Osteocyte (in vitro differentiated cells): Measurements from ENCODE around the gene BDNF. TPM values are rescaled to one million over a fixed set of nuclear protein-coding genes. Genes with fewer than 3 reads are reported as not detected.

Experiments used
- DNase-seq: peaks from one replicate; pipeline ENCODE4 v3.0.0; 2021; ENCODE audit warnings: mixed read lengths; ENCODE audit not compliant: unreplicated experiment; ENCODE audit errors: extremely low spot score
- H3K27ac Mint-ChIP-seq: one replicate; pipeline ENCODE4 v1.8.0; 2021; ENCODE audit warnings: mild to moderate bottlenecking, mixed read lengths; ENCODE audit not compliant: unreplicated experiment
- H3K27me3 Mint-ChIP-seq: one replicate; pipeline ENCODE4 v1.8.0; 2021; ENCODE audit warnings: mixed read lengths; ENCODE audit not compliant: unreplicated experiment
- H3K36me3 Mint-ChIP-seq: one replicate; pipeline ENCODE4 v1.8.0; 2021; ENCODE audit warnings: mixed read lengths; ENCODE audit not compliant: unreplicated experiment
- H3K4me1 Mint-ChIP-seq: one replicate; pipeline ENCODE4 v1.8.0; 2021; ENCODE audit warnings: mixed read lengths; ENCODE audit not compliant: unreplicated experiment
- H3K4me3 Mint-ChIP-seq: one replicate; pipeline ENCODE4 v1.8.0; 2021; ENCODE audit warnings: mild to moderate bottlenecking, moderate library complexity, mixed read lengths; ENCODE audit not compliant: unreplicated experiment
- H3K9me3 Mint-ChIP-seq: one replicate; pipeline ENCODE4 v1.8.0; 2021; ENCODE audit warnings: mixed read lengths; ENCODE audit not compliant: unreplicated experiment
- CTCF ChIP-seq: fragments of 200-600 bp; sonication (generic); IDR thresholded peaks from 2 replicates; pipeline ENCODE4 v1.5.0; 2021; ENCODE audit warnings: antibody characterized with exemption, mild to moderate bottlenecking, moderate library complexity
- total RNA-seq: library from RNA; stranded (reverse); gene quantifications from 2 replicates; pipeline ENCODE4 v1.2.1, GENCODE V29; 2021

The BDNF gene
- total RNA-seq, 1 donor from 2014 or later: 4.9 TPM

- DNase-seq: no peak
- Mint-ChIP-seq H3K27ac (no peak overlapping the region), H3K27me3 (peaks cover 21% of the 10 kb centered on the region), H3K4me1 (no peaks in the 10 kb centered on the region), H3K9me3 (no peaks in the 10 kb centered on the region), H3K4me3 (no peak overlapping the region), H3K36me3 (no peaks in the 10 kb centered on the region)
- no peak for TF ChIP-seq CTCF
Measured at GRCh38 chr11:27710536-27710935, 10.3 kb upstream of the BDNF start.

DNA sequence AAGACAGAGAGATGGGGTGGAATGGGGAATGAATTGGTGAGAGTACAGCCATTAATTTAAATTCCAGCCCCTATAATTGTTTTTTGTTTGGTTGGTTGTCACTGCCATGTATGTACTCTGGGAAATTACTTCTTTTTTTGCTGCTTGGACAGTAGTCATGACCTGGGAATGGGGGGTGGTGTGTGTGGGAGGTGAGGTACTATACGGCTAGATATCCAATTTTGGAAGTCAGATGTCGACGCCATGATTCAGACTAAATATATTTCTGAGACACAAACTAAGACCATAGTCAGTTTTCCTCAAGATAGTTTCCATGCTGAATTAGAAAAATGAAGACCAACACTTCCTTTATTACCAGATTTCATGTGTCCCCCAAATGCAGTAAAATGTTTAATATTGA is 7.4 kb upstream of the BDNF start:
- no peaks in the 10 kb centered on the region for H3K9me3 Mint-ChIP-seq
- no peak for DNase-seq
- peaks cover 5% of the 10 kb centered on the region for H3K4me1 Mint-ChIP-seq
- H3K4me3 Mint-ChIP-seq: no peak overlapping the region
- no peak for TF ChIP-seq CTCF
- H3K27me3 Mint-ChIP-seq: peaks cover 19% of the 10 kb centered on the region
- no peak overlapping the region for H3K27ac Mint-ChIP-seq
- no peaks in the 10 kb centered on the region for H3K36me3 Mint-ChIP-seq

DNA sequence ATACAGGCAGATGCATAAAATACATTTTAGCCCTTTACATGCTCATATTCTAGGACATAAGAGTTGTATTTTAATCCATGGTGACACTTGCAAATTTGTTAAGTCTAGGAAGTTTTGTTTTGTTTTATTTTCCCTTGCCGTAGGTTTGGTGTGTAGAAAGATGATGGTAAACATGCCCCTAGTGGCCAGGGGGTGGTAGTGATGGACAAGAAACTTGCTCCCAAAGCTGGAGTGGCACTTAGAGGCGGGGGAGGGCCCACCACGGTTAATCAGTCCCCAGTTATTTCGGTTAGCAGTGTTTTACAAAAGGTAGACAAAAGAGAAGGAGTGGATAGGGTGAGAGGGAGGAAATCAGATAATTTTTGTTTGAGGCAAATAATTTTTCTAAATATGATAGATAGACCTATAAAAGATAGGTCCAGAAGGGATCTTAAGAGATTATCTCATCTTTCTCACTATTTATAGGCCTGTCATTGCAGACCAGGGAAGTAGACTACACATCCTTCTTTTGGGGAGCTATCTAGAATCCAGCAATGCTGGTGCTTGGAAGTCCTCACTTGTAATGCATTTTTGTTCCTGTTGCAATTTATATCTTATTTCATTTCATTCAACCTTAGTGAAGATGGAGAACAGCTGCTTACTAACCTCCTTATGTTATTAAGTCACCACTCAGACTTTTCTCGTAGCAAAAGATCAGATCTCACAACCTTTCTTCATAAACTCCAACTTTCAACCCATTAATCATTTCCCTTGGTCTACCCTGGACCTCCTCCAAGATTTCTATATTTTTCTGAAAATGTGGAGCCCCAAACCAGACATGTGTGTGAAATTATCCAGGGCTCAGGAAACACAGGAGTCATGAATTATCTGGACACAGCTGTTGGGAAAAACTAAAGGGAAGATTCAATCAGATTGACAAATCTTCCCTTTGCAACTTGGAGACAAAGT is 5.9 kb upstream of the BDNF start:
- H3K4me1 Mint-ChIP-seq: peaks cover 10% of the 10 kb centered on the region
- H3K27me3 Mint-ChIP-seq: peaks cover 12% of the 10 kb centered on the region
- peak; percentile 66 for TF ChIP-seq CTCF
- H3K36me3 Mint-ChIP-seq: no peaks in the 10 kb centered on the region
- no peak overlapping the region for H3K4me3 Mint-ChIP-seq
- no peaks in the 10 kb centered on the region for H3K9me3 Mint-ChIP-seq
- no peak for DNase-seq
- no peak overlapping the region for H3K27ac Mint-ChIP-seq

DNA sequence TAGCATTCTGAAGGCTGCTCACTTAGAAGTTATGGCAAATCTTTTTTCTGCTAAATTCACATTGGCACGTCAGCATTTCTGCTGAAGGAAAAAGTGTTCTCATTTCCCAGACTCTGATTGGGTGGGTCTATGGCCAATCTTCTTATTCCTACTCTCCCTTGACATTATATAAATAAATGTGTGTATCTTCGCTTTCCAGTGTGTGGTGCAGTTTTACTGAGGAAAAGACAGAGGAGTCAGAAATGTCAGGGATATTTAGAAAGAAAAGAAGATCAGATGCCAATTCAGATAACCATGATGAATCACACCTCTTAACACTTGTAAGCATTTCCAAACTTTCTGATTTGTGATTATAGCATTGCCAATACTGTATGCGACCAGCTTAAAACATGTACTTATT is 3.2 kb upstream of the BDNF start:
- peak; percentile 31 for TF ChIP-seq CTCF
- no peaks in the 10 kb centered on the region for H3K9me3 Mint-ChIP-seq
- H3K27ac Mint-ChIP-seq: no peak overlapping the region
- no peaks in the 10 kb centered on the region for H3K36me3 Mint-ChIP-seq
- H3K4me1 Mint-ChIP-seq: peaks cover 17% of the 10 kb centered on the region
- no peak overlapping the region for H3K4me3 Mint-ChIP-seq
- no peak for DNase-seq
- peaks cover 2% of the 10 kb centered on the region for H3K27me3 Mint-ChIP-seq

- no peaks in the 10 kb centered on the region for H3K36me3 Mint-ChIP-seq
- peaks cover 2% of the 10 kb centered on the region for H3K27me3 Mint-ChIP-seq
- no peak for TF ChIP-seq CTCF
- H3K4me3 Mint-ChIP-seq: no peak overlapping the region
- H3K27ac Mint-ChIP-seq: no peak overlapping the region
- H3K4me1 Mint-ChIP-seq: peaks cover 23% of the 10 kb centered on the region
- DNase-seq: no peak
- no peaks in the 10 kb centered on the region for H3K9me3 Mint-ChIP-seq
Measured at GRCh38 chr11:27702811-27703210, 2.6 kb upstream of the BDNF start.
